Activated gamma-delta T cell (primary cell): ENCODE data around the gene BAIAP3.

Experiments
- DNase-seq: peaks from one replicate; lab custom pipeline; 2025; lab: John Stamatoyannopoulos, UW

Gene BAIAP3

GRCh38 chr16:1346422-1347285, 13.2 kb downstream of the BAIAP3 start:
- DNase-seq, result no peak

- no peak for DNase-seq
Measured at GRCh38 chr16:1347286-1347855, 13.9 kb downstream of the BAIAP3 start.

DNA sequence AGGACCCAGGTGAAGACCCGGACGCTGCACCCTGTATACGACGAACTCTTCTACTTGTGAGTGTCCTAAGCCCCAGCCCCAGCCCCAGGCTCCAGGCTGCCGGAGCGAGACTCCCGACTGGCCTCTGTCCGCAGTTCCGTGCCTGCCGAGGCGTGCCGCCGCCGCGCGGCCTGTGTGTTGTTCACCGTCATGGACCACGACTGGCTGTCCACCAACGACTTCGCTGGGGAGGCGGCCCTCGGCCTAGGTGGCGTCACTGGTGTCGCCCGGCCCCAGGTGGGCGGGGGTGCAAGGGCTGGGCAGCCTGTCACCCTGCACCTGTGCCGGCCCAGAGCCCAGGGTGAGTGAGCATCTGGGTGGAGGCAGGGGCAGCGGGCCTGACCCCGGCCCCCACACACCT, 14.5 kb downstream of the BAIAP3 start:
- DNase-seq, result no peak

GRCh38 chr16:1348441-1348840, 15.0 kb downstream of the BAIAP3 start:
- no peak for DNase-seq

DNA sequence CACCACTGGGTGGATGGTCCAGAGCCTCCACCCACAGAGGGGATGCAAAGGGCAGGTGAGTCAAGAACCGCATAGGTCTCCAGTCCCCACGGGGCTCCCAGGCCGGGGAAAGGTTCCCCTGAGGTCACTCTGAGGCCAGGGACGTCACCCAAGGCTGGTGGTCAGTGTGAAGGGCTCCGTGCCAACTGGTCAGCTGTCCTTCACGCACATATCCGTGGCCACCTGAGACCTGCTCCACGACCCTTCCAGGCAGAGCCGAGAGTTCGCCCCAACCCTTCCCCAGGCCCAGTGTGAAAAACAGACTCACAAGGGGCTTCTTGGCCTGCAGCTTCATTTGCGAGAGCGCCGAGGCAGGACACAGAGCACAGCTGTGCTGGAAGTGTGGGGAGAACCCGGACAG, 15.5 kb downstream of the BAIAP3 start:
- DNase-seq, result no peak

GRCh38 chr16:1349351-1349750, 15.9 kb downstream of the BAIAP3 start:
- no peak for DNase-seq

- no peak for DNase-seq
Measured at GRCh38 chr16:1349951-1350350, 16.5 kb downstream of the BAIAP3 start.

- no peak for DNase-seq
Measured at GRCh38 chr16:1350691-1351090, 17.2 kb downstream of the BAIAP3 start.

DNA sequence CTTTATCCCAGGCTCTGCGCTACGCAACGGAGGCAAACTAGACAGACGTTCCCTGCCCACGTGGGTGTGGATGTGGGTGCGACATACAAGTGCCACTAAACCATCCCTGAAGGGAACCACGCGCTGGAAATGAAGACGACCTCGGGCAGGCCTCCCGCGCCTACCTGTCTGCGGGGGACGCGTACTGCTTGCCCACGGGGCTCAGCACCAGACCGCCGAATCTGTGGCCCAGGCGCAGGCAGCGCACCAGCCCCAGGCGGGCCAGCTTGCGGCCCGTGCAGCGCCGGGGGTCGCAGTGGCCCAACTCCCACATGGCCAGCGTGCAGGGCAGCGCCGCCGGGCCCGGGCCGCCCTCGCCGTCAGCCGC, 17.8 kb downstream of the BAIAP3 start:
- no peak for DNase-seq

DNA sequence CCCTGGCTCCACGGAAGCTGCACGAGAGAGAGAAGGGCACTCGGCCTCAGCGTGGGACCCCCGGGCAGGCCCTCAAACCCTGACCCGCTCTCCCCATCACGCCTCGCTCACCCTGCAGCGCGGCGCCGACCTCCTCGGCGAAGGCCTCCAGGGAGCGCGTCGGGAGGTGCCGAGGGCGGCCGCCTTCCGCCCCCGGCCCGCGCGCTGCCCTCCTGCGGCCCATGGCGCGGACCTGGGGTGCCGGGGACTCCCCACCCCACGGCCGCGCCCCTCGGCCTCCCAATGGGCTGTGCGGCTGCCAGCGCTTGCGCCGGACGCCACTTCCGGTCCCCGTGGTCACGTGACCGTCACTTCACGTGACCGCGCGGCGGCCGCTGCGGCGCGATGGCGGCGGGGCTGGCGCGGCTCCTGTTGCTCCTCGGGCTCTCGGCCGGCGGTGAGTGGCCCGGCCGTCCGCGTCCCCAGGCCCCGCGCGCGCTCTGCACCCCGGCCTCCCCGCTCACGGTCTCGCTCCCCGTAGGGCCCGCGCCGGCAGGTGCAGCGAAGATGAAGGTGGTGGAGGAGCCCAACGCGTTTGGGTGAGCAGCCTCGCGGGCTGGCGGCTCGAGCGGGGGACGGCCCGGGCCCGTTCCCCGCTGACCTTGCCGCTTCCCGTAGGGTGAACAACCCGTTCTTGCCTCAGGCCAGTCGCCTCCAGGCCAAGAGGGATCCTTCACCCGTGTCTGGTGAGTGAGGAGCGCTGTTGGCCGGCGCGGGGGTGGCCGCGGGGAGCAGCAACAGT, 18.3 kb downstream of the BAIAP3 start, which contains the start of the genes GNPTG and TSR3:
Gene GNPTG, plus strand, starts transcription at position 350 of the 781 bp plus-strand sequence. Its CDS starts 35 bp downstream, at position 385.
Gene TSR3, minus strand, starts transcription at position 297 of the 781 bp plus-strand sequence. Its CDS starts 74 bp downstream, at position 223.
- peak; percentile 79 for DNase-seq

GRCh38 chr16:1354815-1355540, 21.5 kb downstream of the BAIAP3 start:
- no peak for DNase-seq

GRCh38 chr16:1355591-1355990, 22.1 kb downstream of the BAIAP3 start:
- DNase-seq, result no peak

DNA sequence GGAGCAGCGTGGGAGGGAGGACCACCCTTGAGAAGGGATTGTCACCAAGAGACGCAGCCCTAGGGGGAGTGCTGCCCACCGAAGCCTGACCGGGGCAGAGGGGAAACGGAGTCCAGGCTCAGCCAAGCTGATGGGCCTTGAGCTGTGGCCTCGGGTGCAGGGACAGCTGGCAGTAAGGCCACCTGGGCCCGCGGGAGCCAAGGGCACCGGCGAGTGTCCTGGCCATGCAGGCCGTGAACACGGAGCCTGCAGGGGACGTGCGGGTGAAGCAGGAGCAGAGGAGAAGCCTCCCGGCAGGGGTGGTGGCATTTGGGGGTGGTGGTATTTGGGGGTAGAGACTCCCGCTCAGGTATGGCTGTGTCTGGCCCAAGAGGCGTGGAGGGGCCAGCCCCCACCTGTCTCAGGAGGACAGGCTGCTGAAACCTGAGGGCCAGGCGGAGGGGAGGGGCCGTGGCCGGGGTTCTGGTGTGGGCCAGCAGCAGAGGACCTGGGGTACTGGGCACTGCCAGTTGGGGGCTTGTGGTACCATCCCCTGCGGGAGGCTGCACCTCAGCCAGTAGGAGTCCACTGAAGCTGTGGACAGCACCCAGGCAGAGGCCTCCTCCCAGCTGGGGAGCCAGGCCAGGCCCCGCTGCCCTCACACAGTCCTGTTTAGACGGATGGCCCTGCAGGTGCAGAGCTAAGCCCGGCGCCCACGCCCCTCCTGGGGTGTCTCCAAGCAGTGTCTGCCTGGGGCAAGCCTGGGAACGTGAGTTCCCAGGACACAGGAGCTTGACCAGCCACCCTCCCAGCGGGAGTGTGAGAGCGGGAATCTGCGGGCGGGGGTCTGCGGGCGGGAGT, 22.8 kb downstream of the BAIAP3 start:
- no peak for DNase-seq

DNA sequence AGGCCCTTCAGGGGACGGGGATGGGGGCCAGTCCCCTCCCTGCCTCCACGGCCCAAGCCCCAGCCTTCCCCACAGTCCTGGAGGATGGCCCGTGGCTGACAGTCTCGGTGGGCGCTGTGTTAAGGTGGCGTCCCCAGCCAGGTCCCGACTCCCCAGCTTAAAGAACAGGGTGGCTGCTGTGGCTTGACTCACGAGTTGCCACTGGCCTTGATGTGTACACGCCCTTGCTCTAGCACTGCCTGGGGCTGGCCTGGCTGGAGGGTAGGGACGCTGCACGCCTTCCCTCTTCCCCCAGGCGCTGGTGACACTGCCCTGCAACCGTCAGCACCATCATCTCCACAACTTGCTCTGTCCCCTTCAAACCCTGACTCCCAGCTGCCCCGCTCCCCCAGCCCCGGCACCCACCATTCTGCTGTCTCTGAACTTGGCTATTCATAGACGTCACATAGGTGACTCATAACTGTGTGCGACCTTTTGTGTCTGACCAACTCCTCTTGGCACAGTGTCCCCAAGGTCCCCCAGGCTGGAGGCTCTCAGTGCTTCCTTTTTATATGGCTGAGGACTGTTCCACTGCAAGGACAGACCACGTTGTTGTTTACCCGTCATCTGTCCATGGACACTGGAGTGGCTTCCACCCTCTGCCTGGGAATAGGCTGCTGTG, 24.6 kb downstream of the BAIAP3 start:
- DNase-seq, result no peak

DNA sequence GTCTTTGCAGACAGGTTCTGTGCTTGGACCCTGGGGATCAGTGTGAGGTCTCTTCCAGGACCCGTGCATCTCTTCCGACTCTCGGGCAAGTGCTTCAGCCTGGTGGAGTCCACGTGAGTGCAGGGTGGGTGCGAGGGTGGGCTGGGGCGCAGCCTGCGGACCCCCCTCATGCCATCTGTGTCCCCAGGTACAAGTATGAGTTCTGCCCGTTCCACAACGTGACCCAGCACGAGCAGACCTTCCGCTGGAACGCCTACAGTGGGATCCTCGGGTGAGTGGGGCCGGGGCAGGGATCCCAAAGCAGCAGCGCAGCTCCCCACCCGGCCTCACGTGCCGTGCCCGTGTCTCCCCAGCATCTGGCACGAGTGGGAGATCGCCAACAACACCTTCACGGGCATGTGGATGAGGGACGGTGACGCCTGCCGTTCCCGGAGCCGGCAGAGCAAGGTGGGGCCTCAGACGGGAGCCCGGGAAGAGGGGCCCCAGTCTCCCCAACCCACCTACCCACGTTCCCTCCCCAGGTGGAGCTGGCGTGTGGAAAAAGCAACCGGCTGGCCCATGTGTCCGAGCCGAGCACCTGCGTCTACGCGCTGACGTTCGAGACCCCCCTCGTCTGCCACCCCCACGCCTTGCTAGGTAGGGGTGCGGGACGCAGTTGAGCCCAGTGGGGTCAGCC, 28.4 kb downstream of the BAIAP3 start:
- no peak for DNase-seq

GRCh38 chr16:1362807-1363206, 29.4 kb downstream of the BAIAP3 start:
- DNase-seq, result no peak

DNA sequence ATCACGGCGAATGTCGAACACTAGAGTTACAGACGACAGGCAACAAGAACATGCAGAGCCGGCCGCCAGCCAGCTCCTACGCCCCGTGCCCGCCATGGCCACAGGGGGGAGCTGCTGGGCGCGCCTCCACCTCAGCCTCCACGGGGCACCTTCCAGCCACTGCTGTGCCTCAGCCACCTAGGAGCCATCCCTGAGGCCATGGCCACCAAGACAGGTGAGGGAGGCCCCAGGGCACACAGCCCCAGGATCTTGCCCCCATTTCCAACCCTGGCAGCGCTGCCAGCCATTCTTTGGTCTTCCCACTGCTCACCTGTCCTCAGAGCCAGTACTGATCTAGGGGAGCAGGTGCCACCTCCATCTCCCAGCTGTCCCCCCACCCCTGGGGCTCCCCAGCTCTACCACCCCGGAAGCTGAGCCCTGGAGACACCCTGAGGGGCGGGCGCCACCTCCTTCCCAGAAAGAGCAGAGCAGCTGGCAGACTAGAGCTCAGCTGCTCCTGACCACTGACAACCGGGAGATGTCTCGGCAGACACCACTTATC, 30.1 kb downstream of the BAIAP3 start:
- no peak for DNase-seq

- DNase-seq, result no peak
Measured at GRCh38 chr16:1364510-1364909, 31.1 kb downstream of the BAIAP3 start.

DNA sequence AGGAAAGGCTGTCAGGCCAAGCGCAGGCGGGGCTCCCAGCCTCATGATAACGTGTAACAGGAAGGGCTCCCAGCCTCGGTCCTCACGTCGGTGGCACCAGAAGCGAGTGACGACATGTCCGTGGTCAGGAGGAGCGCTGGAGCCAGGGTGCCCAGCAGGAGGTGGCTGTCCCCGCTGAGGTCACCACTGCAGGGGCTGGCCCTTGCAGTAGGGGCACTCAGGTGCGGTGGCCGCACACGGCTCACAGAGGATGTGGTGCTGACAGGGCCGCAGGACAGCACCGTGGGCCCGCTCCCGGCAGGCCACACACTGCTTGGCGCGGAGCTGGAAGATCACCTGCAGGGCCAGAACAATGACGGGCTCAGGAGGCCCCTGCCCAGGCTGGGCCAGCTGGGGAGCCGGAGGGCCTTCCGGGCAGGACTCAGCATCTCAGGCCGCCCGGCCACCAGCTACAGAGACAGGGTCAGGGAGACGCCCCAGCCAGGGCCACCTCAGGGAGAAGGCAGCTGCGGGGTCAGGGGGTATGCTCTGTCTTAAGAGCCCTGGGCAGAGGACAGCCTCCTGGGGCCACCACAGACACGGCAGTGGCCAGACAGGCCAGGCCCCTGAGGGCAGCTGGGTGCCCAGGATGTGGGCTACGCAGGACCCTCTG, 32.7 kb downstream of the BAIAP3 start:
- DNase-seq, result no peak
